GM19099 (cell line): ENCODE results near the gene KLK6.

Source experiments
- POLR2A ChIP-seq: IDR thresholded peaks from 3 replicates; pipeline ENCODE4 v1.6.1; 2011; ENCODE audit warnings: low read depth; ENCODE audit not compliant: insufficient read length; ENCODE audit errors: extremely low read depth

The KLK6 gene

GRCh38 chr19:50911206-50912101 lies 57.9 kb downstream of the KLK6 start, which contains the start of gene KLK4:
KLK4 (minus strand) TSS chr19:50911395; CDS start chr19:50910738, 657 bp downstream.
- no peak for TF ChIP-seq POLR2A

- TF ChIP-seq POLR2A, result no peak
Observed at GRCh38 chr19:50910722-50911121, 58.7 kb downstream of the KLK6 start.

- no peak for TF ChIP-seq POLR2A
Observed at GRCh38 chr19:50909240-50910070, 59.9 kb downstream of the KLK6 start.
